A673 (cell line): ENCODE data around the gene NT5C. TPM values are rescaled to one million over a fixed set of nuclear protein-coding genes. Genes with fewer than 3 reads are reported as not detected.
A peak's percentile ranks its signal among the peaks of the same experiment; 100 is the strongest.
"Not testable (repeated sequence)": the region's sequence is repeated elsewhere in the genome, so short reads cannot be mapped to it uniquely, and the experiment has no call there.

Source experiments
- BruUV-seq: library from RNA; stranded (reverse); fragments of 400-500 nt; replicated peaks from 2 replicates; lab custom pipeline; 2021; lab: Mats Ljungman, UMichigan
- CTCF ChIA-PET: fragments of 300-600 bp; sonication (Branson Sonifier 250); formaldehyde crosslinking; loops from one replicate; lab custom pipeline; 2022; ENCODE audit warnings: antibody characterized with exemption; lab: Charles Lee
- POLR2A ChIA-PET: fragments of 300-600 bp; sonication (Branson Sonifier 250); formaldehyde crosslinking; loops from one replicate; lab custom pipeline; 2022; ENCODE audit warnings: antibody characterized with exemption; ENCODE audit not compliant: low non-redundant PET; lab: Charles Lee
- DNase-seq: peaks from one replicate; pipeline ENCODE4 v3.0.0-alpha.2; 2015; ENCODE audit warnings: low spot score
- H3K27ac ChIP-seq: fragments of 200-600 bp; sonication (generic); 2 replicates; pipeline ENCODE4 v1.5.1; 2016; ENCODE audit warnings: mixed run types, low read depth, mild to moderate bottlenecking, mixed read lengths, antibody characterized with exemption, low read length; ENCODE audit not compliant: poor library complexity, severe bottlenecking
- H3K27me3 ChIP-seq: fragments of 200-600 bp; sonication (generic); replicated peaks from 2 replicates; pipeline ENCODE4 v1.6.1; 2017; ENCODE audit warnings: mixed run types, low read depth, mild to moderate bottlenecking, mixed read lengths, antibody characterized with exemption, low read length; ENCODE audit not compliant: insufficient read depth, poor library complexity
- H3K36me3 ChIP-seq: fragments of 200-600 bp; sonication (generic); 2 replicates; pipeline ENCODE4 v1.6.1; 2016; ENCODE audit warnings: mixed run types, mild to moderate bottlenecking, mixed read lengths, antibody characterized with exemption, low read length; ENCODE audit not compliant: insufficient read depth, poor library complexity, severe bottlenecking
- H3K4me1 ChIP-seq: fragments of 200-600 bp; sonication (generic); 2 replicates; pipeline ENCODE4 v1.6.1; 2017; ENCODE audit warnings: mixed run types, mild to moderate bottlenecking, mixed read lengths, antibody characterized with exemption, low read length; ENCODE audit not compliant: insufficient read depth, poor library complexity, severe bottlenecking
- H3K4me3 ChIP-seq: fragments of 200-600 bp; sonication (generic); 2 replicates; pipeline ENCODE4 v1.5.1; 2016; ENCODE audit warnings: low read depth, mixed run types, mild to moderate bottlenecking, mixed read lengths, low read length; ENCODE audit not compliant: poor library complexity, severe bottlenecking
- H3K9me3 ChIP-seq: fragments of 200-600 bp; sonication (generic); 2 replicates; pipeline ENCODE4 v1.6.1; 2016; ENCODE audit warnings: mixed run types, low read depth, mild to moderate bottlenecking, mixed read lengths, antibody characterized with exemption, low read length; ENCODE audit not compliant: poor library complexity, severe bottlenecking
- CTCF ChIP-seq: fragments of 300-800, 200-600 bp; sonication (generic); conservative IDR thresholded peaks from 2 replicates; pipeline ENCODE4 v1.5.1; 2017; ENCODE audit warnings: low read depth, mild to moderate bottlenecking, antibody characterized with exemption, low read length, moderate library complexity, mixed read lengths
- EZH2 ChIP-seq: fragments of 200-600 bp; sonication (generic); IDR thresholded peaks from 2 replicates; pipeline ENCODE4 v1.6.1; 2017; ENCODE audit warnings: borderline replicate concordance, low read depth, mild to moderate bottlenecking, mixed read lengths, antibody characterized with exemption, low read length; ENCODE audit not compliant: poor library complexity, severe bottlenecking
- intact Hi-C: fragments of 100-400 bp; cut with micrococcal nuclease; formaldehyde crosslinking; loops from one replicate; pipeline ENCODE4 v1.10.0; 2022; ENCODE audit not compliant: unreplicated experiment
- total RNA-seq: library from RNA; stranded (reverse); gene quantifications from 2 replicates; pipeline ENCODE4 v1.2.3, GENCODE V29; 2021

The NT5C gene
- total RNA-seq, 1 experiment from 2014 or later, result 43.3 TPM

DNA sequence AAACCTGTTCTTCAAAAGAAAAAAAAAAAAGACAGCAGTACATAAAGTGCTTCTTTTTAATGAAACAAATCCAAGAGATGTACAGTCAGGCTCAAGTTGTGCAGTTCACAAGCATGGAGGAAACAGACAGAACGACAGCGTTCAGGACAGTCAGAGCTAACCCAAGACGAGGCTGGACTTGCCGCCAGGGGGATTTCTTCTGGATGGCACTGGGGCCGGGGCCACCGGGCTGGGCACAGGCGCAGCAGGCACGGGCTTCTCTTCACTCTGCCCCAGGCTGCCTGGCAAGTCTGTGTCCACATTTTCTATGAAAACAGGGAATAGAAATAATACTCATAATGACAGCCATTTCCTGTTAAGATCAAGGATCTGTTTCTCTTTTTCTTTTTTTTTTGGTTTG, 4.4 kb upstream of the NT5C start:
- POLR2A ChIA-PET, result no interaction called here
- CTCF ChIA-PET, result no interaction called here
- BruUV-seq, result no TSS peak
- no peak for DNase-seq
- no peak overlapping the region for H3K4me3 ChIP-seq
- H3K27ac ChIP-seq, result peak overlapping the region; percentile 40
- no peaks in the 10 kb centered on the region for H3K9me3 ChIP-seq
- intact Hi-C loops, result no loop called here
- H3K27me3 ChIP-seq, result no peaks in the 10 kb centered on the region
- TF ChIP-seq EZH2, result no peak
- TF ChIP-seq CTCF, result no peak
- peaks cover 56% of the 10 kb centered on the region for H3K36me3 ChIP-seq
- peaks cover 4% of the 10 kb centered on the region for H3K4me1 ChIP-seq

GRCh38 chr17:75135452-75135851, 3.9 kb upstream of the NT5C start:
- POLR2A ChIA-PET, result no interaction called here

GRCh38 chr17:75133607-75134347, 2.2 kb upstream of the NT5C start:
- DNase-seq, BruUV-seq, H3K27me3 ChIP-seq, CTCF ChIA-PET, H3K27ac ChIP-seq, H3K4me3 ChIP-seq, POLR2A ChIA-PET, H3K9me3 ChIP-seq, intact Hi-C loops: not testable (repeated sequence)
- H3K36me3 ChIP-seq, result peaks cover 43% of the 10 kb centered on the region
- peaks cover 12% of the 10 kb centered on the region for H3K4me1 ChIP-seq

More at GRCh38 chr17:75135452-75135851, 3.9 kb upstream of the NT5C start:
- intact Hi-C loops, result no loop called here
- Histone ChIP-seq H3K4me3 (no peak overlapping the region), H3K36me3 (peaks cover 51% of the 10 kb centered on the region), H3K4me1 (peaks cover 7% of the 10 kb centered on the region), H3K27me3 (no peaks in the 10 kb centered on the region), H3K27ac (peak overlapping the region; percentile 40), H3K9me3 (no peaks in the 10 kb centered on the region)
- BruUV-seq, result TSS peak; percentile 25
- CTCF ChIA-PET, result no interaction called here
- TF ChIP-seq EZH2 (no peak), CTCF (no peak)
- DNase-seq, result no peak

GRCh38 chr17:75133001-75133400, 1.5 kb upstream of the NT5C start:
- POLR2A ChIA-PET, result no interaction called here
- CTCF ChIA-PET, result no interaction called here
- H3K9me3 ChIP-seq, result no peaks in the 10 kb centered on the region
- H3K27me3 ChIP-seq, result no peaks in the 10 kb centered on the region
- H3K27ac ChIP-seq, result no peak overlapping the region
- peaks cover 12% of the 10 kb centered on the region for H3K4me1 ChIP-seq
- H3K36me3 ChIP-seq, result peaks cover 36% of the 10 kb centered on the region
- TF ChIP-seq CTCF (no peak), EZH2 (no peak)
- DNase-seq, result no peak
- no TSS peak for BruUV-seq
- no peak overlapping the region for H3K4me3 ChIP-seq
- intact Hi-C loops, result no loop called here
